Spleen (tissue), 11 donors: ENCODE measurements around the gene GALNTL6. TPM values are rescaled to one million over a fixed set of nuclear protein-coding genes. Genes with fewer than 3 reads are reported as not detected.

ENCODE experiments used
- DNase-seq: peaks from one replicate; pipeline ENCODE4 v3.0.0-alpha.2; 2020
- H3K27ac ChIP-seq, 8 donors: fragments of 200-600 bp; sonication (generic) in 7 of 8; 1 replicate in 4 of 8; 2 replicates in 4 of 8; pipeline versions ENCODE4 v1.5.0 to v1.8.0; 2016 to 2021; ENCODE audit warnings: inconsistent platforms in 4 of 8, mild to moderate bottlenecking in 4 of 8, moderate library complexity in 1 of 8
- H3K27me3 ChIP-seq, 7 donors: fragments of 200-600 bp; sonication (generic) in 6 of 7; replicated peaks in 1 of 7; 1 replicate in 4 of 7; 2 replicates in 3 of 7; pipeline versions ENCODE4 v1.5.0 to v1.8.0; 2016 to 2021; ENCODE audit warnings: inconsistent platforms in 3 of 7, mild to moderate bottlenecking in 1 of 7
- H3K36me3 ChIP-seq, 6 donors: fragments of 200-600 bp; sonication (generic) in 5 of 6; 1 replicate in 4 of 6; 2 replicates in 2 of 6; pipeline versions ENCODE4 v1.5.0 to v1.8.0; 2016 to 2021; ENCODE audit warnings: inconsistent platforms in 2 of 6
- H3K4me1 ChIP-seq, 6 donors: fragments of 200-600 bp; sonication (generic) in 5 of 6; 1 replicate in 3 of 6; 2 replicates in 3 of 6; pipeline versions ENCODE4 v1.5.0 to v1.8.0; 2016 to 2021; ENCODE audit warnings: inconsistent platforms in 3 of 6
- H3K4me3 ChIP-seq, 8 donors: fragments of 200-600 bp; sonication (generic) in 7 of 8; 1 replicate in 4 of 8; 2 replicates in 4 of 8; pipeline versions ENCODE4 v1.5.0 to v1.8.0; 2016 to 2021; ENCODE audit warnings: inconsistent platforms in 4 of 8, mild to moderate bottlenecking in 4 of 8, moderate library complexity in 2 of 8
- H3K9me3 ChIP-seq, 8 donors: fragments of 200-600 bp; sonication (generic) in 7 of 8; 1 replicate in 4 of 8; 2 replicates in 4 of 8; pipeline versions ENCODE4 v1.5.0 to v1.8.0; 2016 to 2021; ENCODE audit warnings: inconsistent platforms in 4 of 8
- POLR2A ChIP-seq, 3 donors: fragments of 450-650 bp; IDR thresholded peaks; one replicate each; pipeline ENCODE4 v1.5.1; 2017; ENCODE audit warnings: antibody characterized with exemption in 3 of 3, mild to moderate bottlenecking in 1 of 3
- POLR2AphosphoS5 ChIP-seq, 3 donors: sonication (generic); formaldehyde crosslinking; IDR thresholded peaks; one replicate each; pipeline ENCODE4 v1.5.1; 2017; ENCODE audit warnings: antibody characterized with exemption in 3 of 3
- WGBS, 5 donors: extraction: QIAGEN DNeasy Blood & Tissue Kit in 3 of 5; methylation state at CpG; one replicate each; pipeline versions ENCODE4 v1.1.5 to v1.1.7; 2013 to 2018; 5-methylcytosine and 5-hydroxymethylcytosine counted together
- intact Hi-C: fragments of 100-400 bp; cut with DNase I; formaldehyde crosslinking; loops from one replicate; pipeline ENCODE4 v1.15.0; 2023; ENCODE audit warnings: low total_unique reads
- polyA plus RNA-seq, 3 donors: library from polyadenylated mRNA; stranded (reverse); fragments of 200-250 nt; gene quantifications; one replicate each; pipeline ENCODE4 v1.2.1, GENCODE V29; 2013
- total RNA-seq, 7 donors: library from RNA; depleted of rRNA in 3 of 7; stranded (reverse); fragments of >200 nt in 3 of 7; fragmentation: NEBNext Ultra II Directional in 4 of 7; extraction: Animal tissue kit (Norgen Biotek cat#: 25700) in 4 of 7; gene quantifications; one replicate each; pipeline versions ENCODE4 v1.1.0 to v1.2.1, GENCODE V29; 2016 to 2021
- TF ChIP-seq, protein P1 (sequence below), 11 experiments: fragments of 200-600 bp in 7 of 11; fragments of 450-650 bp in 4 of 11; sonication (generic) in 4 of 11; IDR thresholded peaks in 8 of 11; conservative IDR thresholded peaks in 3 of 11; 1 replicate in 7 of 11; 2 replicates in 4 of 11; pipeline versions ENCODE4 v1.4.0 to v1.8.0; 2016 to 2021; ENCODE audit warnings: antibody characterized with exemption in 11 of 11, inconsistent platforms in 4 of 11, mild to moderate bottlenecking in 1 of 11
- donor health status: healthy with polysubstance abuse.
- donor health status: DM: no; HTN: no; CAD: no; lungs with moderate emphysema.
- donor health status: DM: no; HTN: no; CAD: no.
- donor health status: Bipolar disorder and iron deficiency.
- donor health status: healthy.
- donor health status: DM: no; HTN: no; CAD: no.
- donor health status: DM: yes; HTN: yes; CAD: no.

The GALNTL6 gene
- total and polyA plus RNA-seq, 10 donors = 3.2 to 12.5 (median 7.1) TPM

DNA sequence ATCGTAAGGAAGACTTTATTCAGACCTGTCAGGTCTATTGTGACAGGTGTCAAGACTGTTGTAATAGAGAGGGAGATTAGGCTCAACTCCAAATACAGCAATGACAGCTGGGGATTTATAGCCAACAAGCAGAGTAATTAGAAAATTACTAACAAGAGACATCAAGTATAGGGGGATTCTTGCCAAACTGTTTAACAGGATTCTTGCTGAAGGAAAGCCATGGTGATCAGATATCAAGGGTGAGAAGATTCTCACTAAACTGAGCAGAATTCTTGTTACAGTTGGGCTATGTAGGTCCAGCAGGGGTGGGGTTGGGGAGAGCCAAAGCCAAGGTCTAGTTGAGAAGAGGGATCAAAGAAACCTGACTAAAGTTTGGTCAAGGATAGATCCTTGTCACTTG is 894.4 kb downstream of the GALNTL6 start:
- 61 to 88% (median 75%) methylated on average over 1 of the region's 1 CpG for WGBS, 5 donors

DNA sequence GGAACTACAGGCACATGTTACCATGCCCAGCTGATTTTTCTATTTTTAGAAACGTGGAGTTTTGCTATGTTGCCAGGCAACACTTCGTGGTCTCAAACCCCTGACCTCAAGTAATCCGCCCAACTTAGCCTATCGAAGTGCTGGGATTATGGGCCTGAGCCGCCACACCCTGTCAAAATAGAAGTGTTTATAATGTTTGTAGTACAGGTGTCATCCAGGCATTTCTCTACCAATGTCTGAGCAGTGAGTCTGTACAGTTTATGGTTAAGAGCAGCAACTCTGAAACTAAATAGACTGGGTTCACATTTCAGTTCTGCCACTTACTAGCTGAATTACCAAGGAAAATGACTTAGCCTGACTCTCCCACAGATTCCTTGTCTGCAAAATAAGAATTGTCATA is 895.0 kb downstream of the GALNTL6 start:
- TF ChIP-seq POLR2AphosphoS5 (IDR thresholded peaks at IDR 0.05) (no peak), POLR2A (IDR thresholded peaks at IDR 0.05) (no peak)
- TF ChIP-seq, protein P1, sequence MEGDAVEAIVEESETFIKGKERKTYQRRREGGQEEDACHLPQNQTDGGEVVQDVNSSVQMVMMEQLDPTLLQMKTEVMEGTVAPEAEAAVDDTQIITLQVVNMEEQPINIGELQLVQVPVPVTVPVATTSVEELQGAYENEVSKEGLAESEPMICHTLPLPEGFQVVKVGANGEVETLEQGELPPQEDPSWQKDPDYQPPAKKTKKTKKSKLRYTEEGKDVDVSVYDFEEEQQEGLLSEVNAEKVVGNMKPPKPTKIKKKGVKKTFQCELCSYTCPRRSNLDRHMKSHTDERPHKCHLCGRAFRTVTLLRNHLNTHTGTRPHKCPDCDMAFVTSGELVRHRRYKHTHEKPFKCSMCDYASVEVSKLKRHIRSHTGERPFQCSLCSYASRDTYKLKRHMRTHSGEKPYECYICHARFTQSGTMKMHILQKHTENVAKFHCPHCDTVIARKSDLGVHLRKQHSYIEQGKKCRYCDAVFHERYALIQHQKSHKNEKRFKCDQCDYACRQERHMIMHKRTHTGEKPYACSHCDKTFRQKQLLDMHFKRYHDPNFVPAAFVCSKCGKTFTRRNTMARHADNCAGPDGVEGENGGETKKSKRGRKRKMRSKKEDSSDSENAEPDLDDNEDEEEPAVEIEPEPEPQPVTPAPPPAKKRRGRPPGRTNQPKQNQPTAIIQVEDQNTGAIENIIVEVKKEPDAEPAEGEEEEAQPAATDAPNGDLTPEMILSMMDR (IDR thresholded peaks at IDR 0.05 in 8 of 11, conservative IDR thresholded peaks at IDR 0.05 in 3 of 11) = no peak
- intact Hi-C loops = no loop called here
- DNase-seq = no peak
- no peaks in the 10 kb centered on the region for H3K27me3 ChIP-seq
- 72 to 84% (median 77%) methylated on average over 5 of the region's 5 CpGs for WGBS, 5 donors
- peaks cover 4 to 50% (median 38%) of the 10 kb centered on the region in 8 donors for H3K9me3 ChIP-seq
- H3K4me3 ChIP-seq = no peak overlapping the region
- no peak overlapping the region for H3K27ac ChIP-seq
- no peaks in the 10 kb centered on the region for H3K4me1 ChIP-seq
- H3K36me3 ChIP-seq = no peaks in the 10 kb centered on the region

More for the DNA sequence above, 894.4 kb downstream of the GALNTL6 start:
- intact Hi-C loops = no loop called here
- no peaks in the 10 kb centered on the region for H3K36me3 ChIP-seq
- DNase-seq = no peak
- no peak overlapping the region for H3K4me3 ChIP-seq
- peaks cover 4 to 50% (median 38%) of the 10 kb centered on the region in 8 donors for H3K9me3 ChIP-seq
- no peaks in the 10 kb centered on the region for H3K4me1 ChIP-seq
- no peaks in the 10 kb centered on the region for H3K27me3 ChIP-seq
- TF ChIP-seq, protein P1 (IDR thresholded peaks at IDR 0.05 in 8 of 11, conservative IDR thresholded peaks at IDR 0.05 in 3 of 11) = no peak
- TF ChIP-seq POLR2AphosphoS5 (IDR thresholded peaks at IDR 0.05) (no peak), POLR2A (IDR thresholded peaks at IDR 0.05) (no peak)
- H3K27ac ChIP-seq = no peak overlapping the region

DNA sequence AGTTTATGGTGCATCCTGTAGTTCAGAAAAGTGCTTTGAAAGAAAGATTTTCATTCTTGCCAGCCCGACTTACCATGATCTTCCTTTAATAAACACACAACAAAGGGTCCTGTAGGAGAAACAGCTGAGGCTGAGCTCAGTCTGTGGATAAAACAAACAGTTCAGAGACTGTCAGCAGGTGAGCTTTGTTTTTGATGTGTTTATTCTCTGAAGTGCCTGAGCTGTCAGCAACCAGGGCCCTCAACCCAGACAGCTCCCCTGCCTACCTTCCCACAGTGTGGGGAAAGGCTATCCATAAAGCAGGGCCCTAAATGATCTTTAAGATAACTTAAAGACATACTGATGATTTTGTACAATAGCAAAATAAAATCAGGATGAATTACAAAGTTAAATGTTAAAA is 896.2 kb downstream of the GALNTL6 start:
- Histone ChIP-seq H3K27me3 (no peaks in the 10 kb centered on the region), H3K9me3 (peaks cover 4 to 42% (median 35%) of the 10 kb centered on the region in 8 donors), H3K27ac (no peak overlapping the region), H3K36me3 (no peaks in the 10 kb centered on the region), H3K4me1 (no peaks in the 10 kb centered on the region), H3K4me3 (no peak overlapping the region)
- 36 to 65% (median 60%) methylated on average over 1 of the region's 1 CpG for WGBS, 5 donors
- no peak for DNase-seq
- no peak for TF ChIP-seq POLR2A (IDR thresholded peaks at IDR 0.05)
- TF ChIP-seq POLR2AphosphoS5 (IDR thresholded peaks at IDR 0.05) = no peak
- TF ChIP-seq, protein P1 (IDR thresholded peaks at IDR 0.05 in 8 of 11, conservative IDR thresholded peaks at IDR 0.05 in 3 of 11) = no peak
- intact Hi-C loops = no loop called here

DNA sequence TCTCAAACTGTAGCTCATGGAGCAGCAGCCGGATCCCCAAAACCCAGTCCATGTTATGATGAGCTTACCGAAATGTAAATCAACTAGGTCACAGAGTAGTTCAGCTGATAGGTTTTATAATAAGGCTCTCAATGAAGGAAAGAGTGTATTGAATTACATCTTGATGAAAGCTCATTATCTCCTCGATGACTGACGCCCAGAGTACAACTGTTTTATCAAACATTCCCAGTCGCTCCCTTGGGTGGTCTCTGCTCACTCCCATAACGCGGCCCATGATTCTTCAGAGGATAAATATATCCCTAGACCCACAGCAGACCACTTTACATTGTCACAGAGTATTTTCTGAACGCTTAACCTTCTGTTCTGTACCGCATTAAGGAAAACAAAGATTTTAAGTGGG is 903.1 kb downstream of the GALNTL6 start:
- TF ChIP-seq POLR2AphosphoS5 (IDR thresholded peaks at IDR 0.05) (no peak), POLR2A (IDR thresholded peaks at IDR 0.05) (no peak)
- TF ChIP-seq, protein P1 (IDR thresholded peaks at IDR 0.05 in 8 of 11, conservative IDR thresholded peaks at IDR 0.05 in 3 of 11) = no peak
- H3K4me1 ChIP-seq = no peaks in the 10 kb centered on the region
- no peaks in the 10 kb centered on the region for H3K27me3 ChIP-seq
- intact Hi-C loops = no loop called here
- 58 to 70% (median 67%) methylated on average over 9 of the region's 9 CpGs for WGBS, 5 donors
- no peaks in the 10 kb centered on the region for H3K36me3 ChIP-seq
- no peak for DNase-seq
- no peak overlapping the region for H3K4me3 ChIP-seq
- H3K9me3 ChIP-seq = no peaks in the 10 kb centered on the region
- H3K27ac ChIP-seq = no peak overlapping the region
